ENCODE data around the gene ITGB5.

GRCh38 chr3:124919756-124920155 is 32.6 kb upstream of the ITGB5 start:
- TF ChIP-seq CTCF (IDR thresholded peaks at IDR 0.05; ENCODE audit: low read depth, low read length): no peak
- TF ChIP-seq EZH2phosphoT487 (IDR thresholded peaks at IDR 0.05; ENCODE audit: low read depth): no peak
